Upper lobe of left lung (tissue), 6 donors: ENCODE data around the gene JSRP1. TPM values are rescaled to one million over a fixed set of nuclear protein-coding genes. Genes with fewer than 3 reads are reported as not detected.

Experiments used
- ATAC-seq, 2 donors: fragments of 200-7000 bp; cut with Tn5 transposase; one replicate each; pipeline ENCODE4 v1.9.1; 2022; ENCODE audit warnings: mild to moderate bottlenecking in 2 of 2, moderate library complexity in 2 of 2; ENCODE audit not compliant: low FRiP score in 2 of 2
- DNase-seq, 2 donors: peaks; one replicate each; pipeline ENCODE4 v3.0.0-alpha.2; 2019 to 2020
- H3K27ac ChIP-seq, 4 donors: fragments of 200-600 bp; sonication (generic); one replicate each; pipeline ENCODE4 v1.5.1; 2016 to 2019
- H3K27me3 ChIP-seq, 4 donors: fragments of 200-600 bp; sonication (generic); one replicate each; pipeline ENCODE4 v1.5.1; 2017 to 2019
- H3K36me3 ChIP-seq, 4 donors: fragments of 200-600 bp; sonication (generic); one replicate each; pipeline ENCODE4 v1.5.1; 2016 to 2019
- H3K4me1 ChIP-seq, 4 donors: fragments of 200-600 bp; sonication (generic); one replicate each; pipeline ENCODE4 v1.5.1; 2018 to 2019
- H3K4me3 ChIP-seq, 4 donors: fragments of 200-600 bp; sonication (generic); one replicate each; pipeline ENCODE4 v1.5.1; 2017 to 2019; ENCODE audit warnings: mild to moderate bottlenecking in 2 of 4, moderate library complexity in 1 of 4
- H3K9me3 ChIP-seq, 4 donors: fragments of 200-600 bp; sonication (generic); one replicate each; pipeline ENCODE4 v1.5.1; 2018 to 2019
- CTCF ChIP-seq, 6 experiments: fragments of 450-650 bp in 4 of 6; fragments of 200-600 bp in 2 of 6; sonication (generic) in 2 of 6; IDR thresholded peaks; one replicate each; pipeline ENCODE4 v1.5.1; 2016 to 2019; ENCODE audit warnings: antibody characterized with exemption in 6 of 6
- EP300 ChIP-seq, 4 donors: sonication (generic); formaldehyde crosslinking; IDR thresholded peaks; one replicate each; pipeline ENCODE4 v1.5.1; 2017; ENCODE audit warnings: antibody characterized with exemption in 4 of 4, control low read depth in 2 of 4
- POLR2A ChIP-seq, 4 donors: fragments of 450-650 bp; IDR thresholded peaks; one replicate each; pipeline ENCODE4 v1.5.1; 2016 to 2017; ENCODE audit warnings: antibody characterized with exemption in 4 of 4, mild to moderate bottlenecking in 2 of 4
- POLR2AphosphoS5 ChIP-seq, 2 donors: sonication (generic); formaldehyde crosslinking; IDR thresholded peaks; one replicate each; pipeline ENCODE4 v1.5.1; 2017; ENCODE audit warnings: antibody characterized with exemption in 2 of 2
- WGBS, 2 donors: methylation state at CpG; one replicate each; pipeline ENCODE4 v1.1.5; 2017 to 2018; 5-methylcytosine and 5-hydroxymethylcytosine counted together
- total RNA-seq, 6 donors: library from RNA; depleted of rRNA in 4 of 6; stranded (reverse); fragments of >200 nt in 4 of 6; gene quantifications; one replicate each; pipeline versions ENCODE4 v1.1.0 to v1.2.1, GENCODE V29; 2016 to 2021
- donor health status: DM: no; HTN: no; CAD: no; lungs with moderate emphysema.
- donor health status: DM: no; HTN: yes; CAD: no; lungs with severe emphysema.

Gene JSRP1
- total RNA-seq, 6 donors from 2014 or later = 1.2 to 3.7 (median 1.7) TPM; not detected in 3

GRCh38 chr19:2275588-2276428 lies 19.6 kb upstream of the JSRP1 start:
- Histone ChIP-seq H3K36me3 (peaks cover 9 to 36% (median 27%) of the 10 kb centered on the region in 4 donors), H3K27me3 (no peaks in the 10 kb centered on the region), H3K27ac (peak overlapping the region; percentile 18 to 44 (median 28)), H3K4me3 (peak overlapping the region in 1 of 4 donors; percentile 4), H3K9me3 (no peaks in the 10 kb centered on the region), H3K4me1 (peaks cover 45 to 59% (median 51%) of the 10 kb centered on the region in 4 donors)
- 81% methylated on average over 51 of the region's 74 CpGs; no CpG with 5 or more reads in 1 of the 2 donors for WGBS, 2 donors
- TF ChIP-seq CTCF (IDR thresholded peaks at IDR 0.05) (no peak), EP300 (IDR thresholded peaks at IDR 0.05) (no peak), POLR2A (IDR thresholded peaks at IDR 0.05) (no peak), POLR2AphosphoS5 (IDR thresholded peaks at IDR 0.05) (no peak)
- DNase-seq (peak in 1 of 2 donors; percentile 87), ATAC-seq (peak in 1 of 2 donors; percentile 42)

- peak overlapping the region; percentile 18 to 44 (median 28) for H3K27ac ChIP-seq
- WGBS, 2 donors = 56 to 59% methylated on average over 14 of the region's 16 CpGs
- H3K36me3 ChIP-seq = peaks cover 9 to 36% (median 27%) of the 10 kb centered on the region in 4 donors
- ATAC-seq (peak; percentile 32 to 47), DNase-seq (peak; percentile 70 to 81)
- no peaks in the 10 kb centered on the region for H3K27me3 ChIP-seq
- TF ChIP-seq POLR2A (IDR thresholded peaks at IDR 0.05) = no peak
- peak; percentile 49 to 75 (median 68) for TF ChIP-seq CTCF (IDR thresholded peaks at IDR 0.05)
- TF ChIP-seq EP300 (IDR thresholded peaks at IDR 0.05) = no peak
- peak overlapping the region in 1 of 4 donors; percentile 4 for H3K4me3 ChIP-seq
- H3K9me3 ChIP-seq = no peaks in the 10 kb centered on the region
- peaks cover 45 to 56% (median 51%) of the 10 kb centered on the region in 4 donors for H3K4me1 ChIP-seq
Measured at GRCh38 chr19:2274931-2275535, 18.8 kb upstream of the JSRP1 start.

GRCh38 chr19:2274185-2274711 lies 18.0 kb upstream of the JSRP1 start:
- no peak for TF ChIP-seq POLR2A (IDR thresholded peaks at IDR 0.05)
- TF ChIP-seq CTCF (IDR thresholded peaks at IDR 0.05) = no peak
- no peak for TF ChIP-seq POLR2AphosphoS5 (IDR thresholded peaks at IDR 0.05)
- ATAC-seq = no peak
- Histone ChIP-seq H3K4me3 (peak overlapping the region in 2 of 4 donors; percentile 40 to 99), H3K36me3 (peaks cover 9 to 36% (median 27%) of the 10 kb centered on the region in 4 donors), H3K27ac (peak overlapping the region; percentile 49 to 99 (median 76)), H3K27me3 (no peaks in the 10 kb centered on the region), H3K9me3 (no peaks in the 10 kb centered on the region), H3K4me1 (peaks cover 45 to 56% (median 51%) of the 10 kb centered on the region in 4 donors)
- WGBS, 2 donors = 85 to 90% methylated on average over 9 of the region's 9 CpGs
- DNase-seq = no peak

- TF ChIP-seq POLR2A (IDR thresholded peaks at IDR 0.05) (peak in 1 of 4 donors; percentile 48), POLR2AphosphoS5 (IDR thresholded peaks at IDR 0.05) (peak; percentile 52 to 65), EP300 (IDR thresholded peaks at IDR 0.05) (no peak), CTCF (IDR thresholded peaks at IDR 0.05) (peak; percentile 96 to 99 (median 98))
- H3K27me3 ChIP-seq = no peaks in the 10 kb centered on the region
- peak overlapping the region; percentile 49 to 99 (median 76) for H3K27ac ChIP-seq
- H3K4me3 ChIP-seq = peak overlapping the region in 3 of 4 donors; percentile 20 to 99 (median 40)
- 11 to 20% methylated on average over 40 to 41 of the region's 45 CpGs for WGBS, 2 donors
- ATAC-seq (peak; percentile 37 to 49), DNase-seq (peak; percentile 78 to 97)
- peaks cover 46 to 60% (median 54%) of the 10 kb centered on the region in 4 donors for H3K4me1 ChIP-seq
- peaks cover 9 to 36% (median 27%) of the 10 kb centered on the region in 4 donors for H3K36me3 ChIP-seq
- H3K9me3 ChIP-seq = no peaks in the 10 kb centered on the region
Measured at GRCh38 chr19:2273356-2274184, 17.4 kb upstream of the JSRP1 start.
